HEK293T (cell line): ENCODE results near the gene HPRT1.

Source experiments
- CTCF ChIA-PET: fragments of 350-600 bp; formaldehyde crosslinking; extraction: SDS; loops from one replicate; lab custom pipeline; 2021; ENCODE audit warnings: antibody characterized with exemption, inconsistent platforms; lab: Yijun Ruan, JAX
- POLR2A ChIA-PET: fragments of 350-600 bp; formaldehyde crosslinking; extraction: SDS; loops from one replicate; lab custom pipeline; 2020; ENCODE audit warnings: antibody characterized with exemption, inconsistent platforms; lab: Yijun Ruan, JAX
- DNase-seq: peaks from one replicate; pipeline ENCODE4 v3.0.0; 2012; ENCODE audit warnings: mixed read lengths; ENCODE audit errors: extremely low spot score
- ARNT ChIP-seq: fragments of 450-650 bp; IDR thresholded peaks from 2 replicates; pipeline ENCODE4 v1.6.1; 2017; ENCODE audit warnings: mild to moderate bottlenecking
- BHLHE40 ChIP-seq: fragments of 450-650 bp; IDR thresholded peaks from 2 replicates; pipeline ENCODE4 v1.6.1; 2016; ENCODE audit warnings: mild to moderate bottlenecking, moderate library complexity, borderline replicate concordance
- CTBP1 ChIP-seq: fragments of 450-650 bp; IDR thresholded peaks from 2 replicates; pipeline ENCODE4 v1.6.1; 2016; ENCODE audit warnings: borderline replicate concordance
- ELF4 ChIP-seq: fragments of 450-650 bp; IDR thresholded peaks from 2 replicates; pipeline ENCODE4 v1.6.1; 2017; ENCODE audit warnings: antibody characterized with exemption
- FOXA1 ChIP-seq: fragments of 450-650 bp; IDR thresholded peaks from 2 replicates; pipeline ENCODE4 v1.6.1; 2016; ENCODE audit warnings: mild to moderate bottlenecking
- FOXK2 ChIP-seq: fragments of 450-650 bp; IDR thresholded peaks from 2 replicates; pipeline ENCODE4 v1.6.1; 2016; ENCODE audit warnings: mild to moderate bottlenecking
- FOXM1 ChIP-seq: fragments of 450-650 bp; IDR thresholded peaks from 2 replicates; pipeline ENCODE4 v1.6.1; 2017; ENCODE audit warnings: mild to moderate bottlenecking, borderline replicate concordance
- HDGF ChIP-seq: fragments of 450-650 bp; IDR thresholded peaks from 2 replicates; pipeline ENCODE4 v1.6.1; 2017; ENCODE audit warnings: antibody characterized with exemption, borderline replicate concordance
- L3MBTL2 ChIP-seq: fragments of 450-650 bp; conservative IDR thresholded peaks from 2 replicates; pipeline ENCODE4 v1.6.1; 2016; ENCODE audit warnings: mild to moderate bottlenecking
- LEF1 ChIP-seq: fragments of 450-650 bp; IDR thresholded peaks from 2 replicates; pipeline ENCODE4 v1.6.1; 2017; ENCODE audit warnings: mild to moderate bottlenecking, borderline replicate concordance
- NFRKB ChIP-seq: fragments of 450-650 bp; IDR thresholded peaks from 2 replicates; pipeline ENCODE4 v1.6.1; 2016; ENCODE audit warnings: mild to moderate bottlenecking, moderate library complexity
- PKNOX1 ChIP-seq: fragments of 450-650 bp; IDR thresholded peaks from 2 replicates; pipeline ENCODE4 v1.6.1; 2016
- SP1 ChIP-seq: fragments of 450-650 bp; IDR thresholded peaks from 2 replicates; pipeline ENCODE4 v1.6.1; 2017
- SUZ12 ChIP-seq: fragments of 450-650 bp; IDR thresholded peaks from 2 replicates; pipeline ENCODE4 v1.6.1; 2016; ENCODE audit warnings: mild to moderate bottlenecking
- TARDBP ChIP-seq: fragments of 450-650 bp; IDR thresholded peaks from 2 replicates; pipeline ENCODE4 v1.6.1; 2016
- ZNF384 ChIP-seq: fragments of 450-650 bp; IDR thresholded peaks from 2 replicates; pipeline ENCODE4 v1.6.1; 2016

HPRT1 gene

GRCh38 chrX:134426281-134426680, 33.7 kb upstream of the HPRT1 start:
- POLR2A ChIA-PET: no interaction called here
- no peak for TF ChIP-seq SP1
- TF ChIP-seq FOXA1: no peak
- no peak for TF ChIP-seq BHLHE40
- no peak for DNase-seq
- CTCF ChIA-PET: interaction anchor here (0.6 kb wide), 1 partner anchor 48 kb away, joined by 6 read pairs; no protein-coding TSS in a partner anchor

GRCh38 chrX:134431894-134432293, 28.1 kb upstream of the HPRT1 start:
- POLR2A ChIA-PET: no interaction called here
- DNase-seq: no peak

GRCh38 chrX:134435894-134436293, 24.1 kb upstream of the HPRT1 start:
- DNase-seq: no peak
- ChIA-PET POLR2A (no interaction called here), CTCF (interaction anchor here (0.6 kb wide), 1 partner anchor 17 kb away, joined by 3 read pairs; no protein-coding TSS in a partner anchor)
- TF ChIP-seq HDGF: no peak
- TF ChIP-seq LEF1: no peak
- no peak for TF ChIP-seq FOXA1
- TF ChIP-seq PKNOX1: no peak
- TF ChIP-seq SP1: no peak
- TF ChIP-seq ARNT: no peak
- no peak for TF ChIP-seq L3MBTL2
- no peak for TF ChIP-seq BHLHE40
- TF ChIP-seq FOXK2: no peak
- TF ChIP-seq CTBP1: no peak
- TF ChIP-seq ZNF384: no peak
- TF ChIP-seq NFRKB: no peak
- TF ChIP-seq FOXM1: no peak
- no peak for TF ChIP-seq TARDBP
- TF ChIP-seq ELF4: no peak
- no peak for TF ChIP-seq SUZ12

More at GRCh38 chrX:134431894-134432293, 28.1 kb upstream of the HPRT1 start:
- CTCF ChIA-PET: interaction anchor here (1.2 kb wide), 1 partner anchor 321 kb away, joined by 4 read pairs; no protein-coding TSS in a partner anchor
- TF ChIP-seq FOXM1 (no peak), FOXK2 (no peak), PKNOX1 (no peak), ELF4 (no peak), FOXA1 (no peak), BHLHE40 (no peak), ARNT (no peak), HDGF (no peak), NFRKB (no peak), SUZ12 (no peak), CTBP1 (no peak), SP1 (no peak), L3MBTL2 (no peak), TARDBP (no peak), ZNF384 (no peak), LEF1 (no peak)

- no peak for TF ChIP-seq CTBP1
- TF ChIP-seq ELF4: no peak
- no peak for TF ChIP-seq BHLHE40
- no peak for TF ChIP-seq FOXA1
- TF ChIP-seq SP1: no peak
- POLR2A ChIA-PET: no interaction called here
Measured at GRCh38 chrX:134443020-134443419, 16.9 kb upstream of the HPRT1 start.

GRCh38 chrX:134443461-134443860, 16.5 kb upstream of the HPRT1 start:
- DNase-seq: no peak
- TF ChIP-seq FOXM1: no peak
- TF ChIP-seq SUZ12: no peak
- no peak for TF ChIP-seq ZNF384
- TF ChIP-seq L3MBTL2: no peak
- ChIA-PET POLR2A (no interaction called here), CTCF (no interaction called here)

More at GRCh38 chrX:134443020-134443419, 16.9 kb upstream of the HPRT1 start:
- CTCF ChIA-PET: no interaction called here
- DNase-seq: no peak

- POLR2A ChIA-PET: no interaction called here
- CTCF ChIA-PET: interaction anchor here (0.6 kb wide), 1 partner anchor 61 kb away, joined by 3 read pairs; no protein-coding TSS in a partner anchor
- TF ChIP-seq L3MBTL2 (no peak), SP1 (no peak), FOXK2 (no peak), PKNOX1 (no peak), BHLHE40 (no peak), TARDBP (no peak), LEF1 (no peak), FOXM1 (no peak), ELF4 (no peak), SUZ12 (no peak), FOXA1 (no peak), ZNF384 (no peak)
- no peak for DNase-seq
Measured at GRCh38 chrX:134444681-134445080, 15.3 kb upstream of the HPRT1 start.

GRCh38 chrX:134452596-134452995, 7.4 kb upstream of the HPRT1 start:
- ChIA-PET POLR2A (no interaction called here), CTCF (no interaction called here)
- TF ChIP-seq NFRKB (no peak), HDGF (no peak)
- no peak for DNase-seq
